Activated B cell treated with CpG ODN at 0.5 μM for 24 hours (primary cell): ENCODE data around the gene KLF13. TPM values are rescaled to one million over a fixed set of nuclear protein-coding genes. Genes with fewer than 3 reads are reported as not detected.

Experiments
- ATAC-seq: fragments of 200-7000 bp; cut with Tn5 transposase; one replicate; pipeline ENCODE4 v1.10.0; 2021; ENCODE audit warnings: low read depth, mild to moderate bottlenecking, moderate library complexity
- CTCF ChIA-PET: fragments of 350-600 bp; sonication (Branson Sonifier 250); formaldehyde crosslinking; loops from one replicate; lab custom pipeline; 2021; ENCODE audit warnings: antibody characterized with exemption; lab: Charles Lee
- POLR2A ChIA-PET: fragments of 350-600 bp; sonication (Branson Sonifier 250); formaldehyde crosslinking; loops from one replicate; lab custom pipeline; 2021; ENCODE audit warnings: antibody characterized with exemption; lab: Charles Lee
- DNase-seq: peaks from one replicate; pipeline ENCODE4 v3.0.0; 2022
- H3K27ac Mint-ChIP-seq: one replicate; pipeline ENCODE4 v1.8.0; 2020; ENCODE audit warnings: mixed read lengths
- H3K27me3 Mint-ChIP-seq: one replicate; pipeline ENCODE4 v1.8.0; 2021; ENCODE audit warnings: mixed read lengths
- H3K36me3 Mint-ChIP-seq: one replicate; pipeline ENCODE4 v1.8.0; 2021; ENCODE audit warnings: low read depth, mixed read lengths
- H3K4me1 Mint-ChIP-seq: one replicate; pipeline ENCODE4 v1.8.0; 2021; ENCODE audit warnings: mixed read lengths
- H3K4me3 Mint-ChIP-seq: one replicate; pipeline ENCODE4 v1.8.0; 2020; ENCODE audit warnings: mild to moderate bottlenecking, mixed read lengths
- H3K9me3 Mint-ChIP-seq: one replicate; pipeline ENCODE4 v1.8.0; 2020; ENCODE audit warnings: mixed read lengths
- intact Hi-C: fragments of 100-400 bp; cut with micrococcal nuclease; formaldehyde crosslinking; loops from one replicate; pipeline ENCODE4 v1.15.1; 2024
- total RNA-seq: library from RNA; stranded (reverse); gene quantifications from 2 replicates; pipeline ENCODE4 v1.2.3, GENCODE V29; 2022
- TF ChIP-seq, protein P1 (sequence below): fragments of 200-600 bp; IDR thresholded peaks from one replicate; pipeline ENCODE4 v1.8.0; 2022; ENCODE audit warnings: antibody characterized with exemption, mild to moderate bottlenecking

KLF13 gene
- total RNA-seq, 1 donor from 2014 or later = 178 TPM

DNA sequence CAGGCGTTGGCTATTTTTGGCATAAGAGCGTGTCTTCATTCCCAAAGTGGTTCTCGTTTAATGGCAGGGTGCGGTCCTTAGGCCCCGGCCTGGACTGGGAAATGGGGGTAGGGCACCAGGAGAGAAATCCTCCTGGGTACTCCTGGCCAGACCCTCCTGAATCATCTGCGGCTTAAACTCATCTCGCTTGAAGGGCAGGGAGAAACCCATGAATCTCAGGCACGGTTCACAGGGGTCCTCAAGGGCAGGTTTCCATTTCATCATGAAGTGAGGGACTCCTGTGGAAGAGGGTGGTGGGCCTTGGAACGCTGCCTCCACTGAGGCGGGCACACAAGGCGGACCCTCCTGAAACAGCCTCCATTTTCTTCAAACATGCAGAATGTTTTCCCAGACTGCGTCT, 48.4 kb downstream of the KLF13 start:
- Mint-ChIP-seq H3K4me1 (peaks cover 60% of the 10 kb centered on the region), H3K27ac (no peak overlapping the region), H3K9me3 (no peaks in the 10 kb centered on the region), H3K36me3 (peaks cover 78% of the 10 kb centered on the region), H3K27me3 (no peaks in the 10 kb centered on the region), H3K4me3 (no peak overlapping the region)
- intact Hi-C loops = no loop called here
- no peak for DNase-seq
- TF ChIP-seq, protein P1, sequence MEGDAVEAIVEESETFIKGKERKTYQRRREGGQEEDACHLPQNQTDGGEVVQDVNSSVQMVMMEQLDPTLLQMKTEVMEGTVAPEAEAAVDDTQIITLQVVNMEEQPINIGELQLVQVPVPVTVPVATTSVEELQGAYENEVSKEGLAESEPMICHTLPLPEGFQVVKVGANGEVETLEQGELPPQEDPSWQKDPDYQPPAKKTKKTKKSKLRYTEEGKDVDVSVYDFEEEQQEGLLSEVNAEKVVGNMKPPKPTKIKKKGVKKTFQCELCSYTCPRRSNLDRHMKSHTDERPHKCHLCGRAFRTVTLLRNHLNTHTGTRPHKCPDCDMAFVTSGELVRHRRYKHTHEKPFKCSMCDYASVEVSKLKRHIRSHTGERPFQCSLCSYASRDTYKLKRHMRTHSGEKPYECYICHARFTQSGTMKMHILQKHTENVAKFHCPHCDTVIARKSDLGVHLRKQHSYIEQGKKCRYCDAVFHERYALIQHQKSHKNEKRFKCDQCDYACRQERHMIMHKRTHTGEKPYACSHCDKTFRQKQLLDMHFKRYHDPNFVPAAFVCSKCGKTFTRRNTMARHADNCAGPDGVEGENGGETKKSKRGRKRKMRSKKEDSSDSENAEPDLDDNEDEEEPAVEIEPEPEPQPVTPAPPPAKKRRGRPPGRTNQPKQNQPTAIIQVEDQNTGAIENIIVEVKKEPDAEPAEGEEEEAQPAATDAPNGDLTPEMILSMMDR = no peak
- CTCF ChIA-PET = no interaction called here
- ATAC-seq = no peak
- POLR2A ChIA-PET = interaction anchor here (0.7 kb wide), 1 partner anchor 247 kb away, joined by 3 read pairs; no protein-coding TSS in a partner anchor

DNA sequence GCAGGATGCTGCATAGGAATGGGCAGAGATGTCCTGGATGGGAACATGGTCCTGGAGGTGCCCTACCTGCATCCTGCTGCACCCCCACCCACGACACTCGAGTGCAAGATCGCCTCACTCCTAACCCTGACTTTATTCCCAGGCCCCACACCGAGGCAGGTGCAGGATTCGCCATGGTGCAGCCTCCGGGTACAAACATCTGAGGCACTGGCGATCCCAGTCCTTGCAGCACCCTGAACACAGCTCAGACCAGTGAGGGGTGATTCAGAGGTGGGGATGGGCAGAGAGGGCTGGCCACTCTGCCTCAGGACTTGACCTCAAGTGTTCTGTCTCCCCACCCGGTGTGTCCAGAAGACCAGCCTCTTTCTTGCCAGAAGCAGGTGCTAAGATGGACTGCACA, 49.1 kb downstream of the KLF13 start:
- ChIA-PET POLR2A (interaction anchor here (0.5 to 0.6 kb wide), 2 partner anchors 111 to 160 kb away, joined by 3 to 4 read pairs; no protein-coding TSS in a partner anchor), CTCF (no interaction called here)
- Mint-ChIP-seq H3K36me3 (peaks cover 85% of the 10 kb centered on the region), H3K4me1 (peaks cover 52% of the 10 kb centered on the region), H3K4me3 (no peak overlapping the region), H3K27me3 (no peaks in the 10 kb centered on the region), H3K9me3 (no peaks in the 10 kb centered on the region), H3K27ac (peak overlapping the region; percentile 24)
- ATAC-seq (no peak), DNase-seq (no peak)
- TF ChIP-seq, protein P1 = no peak
- intact Hi-C loops = no loop called here

DNA sequence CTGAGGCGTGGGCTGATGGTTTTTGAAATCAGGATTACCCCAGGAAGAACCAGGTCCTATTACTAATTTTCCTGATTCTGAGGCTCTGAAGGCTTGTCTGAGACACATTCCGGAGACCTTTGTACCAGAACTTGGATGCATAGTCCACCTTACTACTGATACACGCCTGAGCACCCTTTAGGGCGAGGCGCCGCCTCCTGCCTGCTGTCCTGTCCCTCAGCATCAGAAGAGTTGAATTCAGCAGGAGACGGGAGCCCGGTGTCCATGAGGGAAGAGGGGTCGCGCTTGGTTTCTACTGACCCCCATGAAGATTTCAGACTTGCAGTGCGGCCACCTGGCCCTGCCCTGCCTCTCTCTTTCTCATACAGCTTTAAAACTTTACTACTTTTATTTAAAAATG, 49.9 kb downstream of the KLF13 start:
- POLR2A ChIA-PET = no interaction called here
- DNase-seq = no peak
- no peak overlapping the region for H3K4me3 Mint-ChIP-seq
- TF ChIP-seq, protein P1 = no peak
- H3K27me3 Mint-ChIP-seq = no peaks in the 10 kb centered on the region
- H3K36me3 Mint-ChIP-seq = peaks cover 89% of the 10 kb centered on the region
- no peaks in the 10 kb centered on the region for H3K9me3 Mint-ChIP-seq
- CTCF ChIA-PET = no interaction called here
- H3K4me1 Mint-ChIP-seq = peaks cover 46% of the 10 kb centered on the region
- intact Hi-C loops = no loop called here
- ATAC-seq = no peak
- peak overlapping the region; percentile 24 for H3K27ac Mint-ChIP-seq

DNA sequence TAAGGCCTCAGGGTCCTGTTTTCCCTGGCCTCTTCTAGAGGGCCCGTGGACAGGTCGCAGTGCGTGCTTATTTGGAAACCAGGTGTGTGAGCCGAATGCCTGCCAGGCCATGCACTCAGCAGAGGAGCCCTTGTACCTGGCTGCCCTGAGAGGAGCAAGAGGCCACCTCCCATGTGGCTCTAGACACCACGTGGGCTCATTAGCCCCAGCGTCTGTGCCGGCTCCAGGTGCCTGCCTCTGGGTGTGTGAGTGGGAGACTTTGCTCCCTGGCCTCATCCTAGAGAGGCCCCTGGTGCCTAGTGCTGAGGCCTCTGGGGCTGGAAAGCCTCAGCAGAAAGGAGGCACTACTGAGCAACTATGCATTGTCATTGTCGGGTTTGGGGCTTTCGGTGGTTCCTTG, 50.4 kb downstream of the KLF13 start:
- H3K9me3 Mint-ChIP-seq = no peaks in the 10 kb centered on the region
- POLR2A ChIA-PET = no interaction called here
- intact Hi-C loops = no loop called here
- no peak for DNase-seq
- ATAC-seq = no peak
- peaks cover 89% of the 10 kb centered on the region for H3K36me3 Mint-ChIP-seq
- H3K27ac Mint-ChIP-seq = no peak overlapping the region
- H3K4me3 Mint-ChIP-seq = no peak overlapping the region
- no peaks in the 10 kb centered on the region for H3K27me3 Mint-ChIP-seq
- TF ChIP-seq, protein P1 = no peak
- peaks cover 46% of the 10 kb centered on the region for H3K4me1 Mint-ChIP-seq
- CTCF ChIA-PET = interaction anchor here (1.2 kb wide), 1 partner anchor 48 kb away, joined by 4 read pairs; no protein-coding TSS in a partner anchor

DNA sequence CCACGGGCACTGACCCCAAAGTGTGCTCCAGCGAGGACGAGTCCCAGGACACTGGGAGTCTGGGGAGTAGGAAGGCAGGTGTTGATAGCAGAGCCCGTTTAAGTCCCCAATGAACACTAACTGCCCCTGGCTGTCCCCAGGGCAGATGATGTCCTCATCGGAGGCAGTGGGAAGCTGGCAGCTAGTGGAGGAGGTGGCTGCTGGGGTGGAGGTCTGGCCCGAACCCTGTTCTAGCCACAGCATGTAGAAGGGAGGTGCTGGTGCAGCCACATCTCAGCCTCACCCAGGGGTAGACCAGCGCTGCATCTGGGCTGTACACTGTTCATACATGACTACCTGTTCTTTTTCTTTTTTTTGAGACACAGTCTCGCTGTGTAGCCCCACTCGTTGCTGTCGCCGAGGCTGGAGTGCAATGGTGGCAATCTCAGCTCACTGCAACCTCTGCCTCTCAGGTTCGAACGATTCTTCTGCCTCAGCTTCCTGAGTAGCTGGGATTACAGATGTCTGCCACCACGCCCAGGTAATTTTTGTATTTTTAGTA, 51.8 kb downstream of the KLF13 start:
- TF ChIP-seq, protein P1 = no peak
- Mint-ChIP-seq H3K36me3 (peaks cover 77% of the 10 kb centered on the region), H3K27ac (peak overlapping the region; percentile 61), H3K27me3 (no peaks in the 10 kb centered on the region), H3K9me3 (no peaks in the 10 kb centered on the region), H3K4me1 (peaks cover 40% of the 10 kb centered on the region), H3K4me3 (no peak overlapping the region)
- intact Hi-C loops = no loop called here
- ChIA-PET CTCF (interaction anchor here (1.2 to 2.1 kb wide), 3 partner anchors 13 to 111 kb away, joined by 4 to 7 read pairs (median 6); no protein-coding TSS in a partner anchor), POLR2A (interaction anchor here (0.7 to 1.4 kb wide), 2 partner anchors 49 to 162 kb away, joined by 3 read pairs; no protein-coding TSS in a partner anchor)
- ATAC-seq = no peak
- DNase-seq = no peak
